Erythroblast (primary cell): Measurements from ENCODE around the gene ZIC5.

Source experiments
- GATA1 ChIP-seq: IDR thresholded peaks from 2 replicates; pipeline ENCODE4 v1.6.1; 2011; ENCODE audit warnings: low read depth, mild to moderate bottlenecking, control low read depth, low read length, moderate library complexity
- POLR2A ChIP-seq: IDR thresholded peaks from 2 replicates; pipeline ENCODE4 v1.6.1; 2011; ENCODE audit warnings: mild to moderate bottlenecking, low read length

- no peak for TF ChIP-seq POLR2A
- no peak for TF ChIP-seq GATA1
Observed at GRCh38 chr13:99960663-99961311, 10.8 kb downstream of the ZIC5 start.
